Neutrophil (primary cell): ENCODE data around the gene RBBP6.

Source experiments
- H3K27ac ChIP-seq: fragments of 200-600 bp; sonication (generic); 2 replicates; pipeline ENCODE4 v1.5.1; 2016; ENCODE audit warnings: mild to moderate bottlenecking, moderate library complexity
- H3K27me3 ChIP-seq: fragments of 200-600 bp; sonication (generic); 2 replicates; pipeline ENCODE4 v1.6.0; 2016; ENCODE audit warnings: mild to moderate bottlenecking
- H3K36me3 ChIP-seq: fragments of 200-600 bp; sonication (generic); 2 replicates; pipeline ENCODE4 v1.5.1; 2017
- H3K4me1 ChIP-seq, 2 experiments: fragments of 200-600 bp in 1 of 2; sonication (generic) in 1 of 2; 1 replicate in 1 of 2; 2 replicates in 1 of 2; pipeline versions ENCODE4 v1.5.1 to v1.6.1; 2013 to 2016; ENCODE audit warnings: low read depth in 1 of 2, low read length in 1 of 2, mild to moderate bottlenecking in 1 of 2, moderate library complexity in 1 of 2; ENCODE audit not compliant: control insufficient read depth in 1 of 2, insufficient read depth in 1 of 2
- H3K4me3 ChIP-seq, 2 experiments: fragments of 200-600 bp in 1 of 2; sonication (generic) in 1 of 2; 1 replicate in 1 of 2; 2 replicates in 1 of 2; pipeline ENCODE4 v1.5.1; 2013 to 2016; ENCODE audit warnings: low read depth in 1 of 2, low read length in 1 of 2, mild to moderate bottlenecking in 1 of 2, moderate library complexity in 1 of 2
- H3K9me3 ChIP-seq: fragments of 200-600 bp; sonication (generic); 2 replicates; pipeline ENCODE4 v1.5.1; 2016
- TF ChIP-seq, protein P1 (sequence below): fragments of 200-600 bp; sonication (generic); IDR thresholded peaks from 2 replicates; pipeline ENCODE4 v1.5.1; 2016; ENCODE audit warnings: antibody characterized with exemption

Gene RBBP6

DNA sequence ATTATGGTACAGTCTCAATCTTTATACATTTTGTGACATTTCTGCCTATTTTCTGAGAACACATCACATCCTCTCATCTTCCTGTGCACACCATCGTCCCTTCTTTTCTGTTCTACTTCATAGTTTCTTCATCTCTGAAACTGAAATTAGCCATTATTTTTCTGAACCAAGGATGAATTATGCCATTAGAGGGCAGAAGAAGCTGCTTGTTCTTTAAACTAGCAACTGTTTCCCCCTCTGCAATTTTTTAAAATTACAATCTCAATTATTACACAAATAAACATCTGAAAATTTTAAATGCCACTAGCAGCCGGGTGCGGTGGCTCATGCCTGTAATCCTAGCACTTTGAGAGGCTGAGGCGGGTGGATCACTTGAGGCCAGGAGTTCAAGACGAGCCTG, 41.3 kb downstream of the RBBP6 start:
- Histone ChIP-seq H3K4me3 (no peak overlapping the region), H3K4me1 (no peaks in the 10 kb centered on the region), H3K27ac (no peak overlapping the region), H3K9me3 (no peaks in the 10 kb centered on the region), H3K27me3 (no peaks in the 10 kb centered on the region), H3K36me3 (no peaks in the 10 kb centered on the region)
- TF ChIP-seq, protein P1, sequence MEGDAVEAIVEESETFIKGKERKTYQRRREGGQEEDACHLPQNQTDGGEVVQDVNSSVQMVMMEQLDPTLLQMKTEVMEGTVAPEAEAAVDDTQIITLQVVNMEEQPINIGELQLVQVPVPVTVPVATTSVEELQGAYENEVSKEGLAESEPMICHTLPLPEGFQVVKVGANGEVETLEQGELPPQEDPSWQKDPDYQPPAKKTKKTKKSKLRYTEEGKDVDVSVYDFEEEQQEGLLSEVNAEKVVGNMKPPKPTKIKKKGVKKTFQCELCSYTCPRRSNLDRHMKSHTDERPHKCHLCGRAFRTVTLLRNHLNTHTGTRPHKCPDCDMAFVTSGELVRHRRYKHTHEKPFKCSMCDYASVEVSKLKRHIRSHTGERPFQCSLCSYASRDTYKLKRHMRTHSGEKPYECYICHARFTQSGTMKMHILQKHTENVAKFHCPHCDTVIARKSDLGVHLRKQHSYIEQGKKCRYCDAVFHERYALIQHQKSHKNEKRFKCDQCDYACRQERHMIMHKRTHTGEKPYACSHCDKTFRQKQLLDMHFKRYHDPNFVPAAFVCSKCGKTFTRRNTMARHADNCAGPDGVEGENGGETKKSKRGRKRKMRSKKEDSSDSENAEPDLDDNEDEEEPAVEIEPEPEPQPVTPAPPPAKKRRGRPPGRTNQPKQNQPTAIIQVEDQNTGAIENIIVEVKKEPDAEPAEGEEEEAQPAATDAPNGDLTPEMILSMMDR, result no peak

DNA sequence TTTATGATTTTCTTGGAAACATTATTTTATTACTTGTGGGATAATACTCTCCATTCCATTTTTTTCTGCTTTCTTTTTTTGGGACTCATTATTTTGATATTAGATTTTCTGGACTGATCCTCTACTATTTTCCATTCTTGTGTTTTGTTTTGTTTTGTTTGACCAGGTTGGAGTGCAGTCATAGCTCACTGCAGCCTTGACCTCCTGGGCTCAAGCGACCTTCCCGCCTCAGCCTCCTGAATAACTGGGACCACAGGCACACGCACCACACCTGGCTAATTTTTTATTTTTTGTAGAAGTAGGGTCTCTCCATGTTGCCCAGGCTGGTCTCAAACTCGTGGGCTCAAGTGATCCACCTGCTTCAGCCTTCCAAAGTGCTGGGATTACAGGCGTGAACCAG, 44.1 kb downstream of the RBBP6 start:
- no peak overlapping the region for H3K4me3 ChIP-seq
- TF ChIP-seq, protein P1, result no peak
- H3K36me3 ChIP-seq, result no peaks in the 10 kb centered on the region
- H3K27ac ChIP-seq, result no peak overlapping the region
- no peaks in the 10 kb centered on the region for H3K4me1 ChIP-seq
- no peaks in the 10 kb centered on the region for H3K27me3 ChIP-seq
- H3K9me3 ChIP-seq, result no peaks in the 10 kb centered on the region

GRCh38 chr16:24589997-24590396, 50.6 kb downstream of the RBBP6 start:
- no peaks in the 10 kb centered on the region for H3K4me1 ChIP-seq

DNA sequence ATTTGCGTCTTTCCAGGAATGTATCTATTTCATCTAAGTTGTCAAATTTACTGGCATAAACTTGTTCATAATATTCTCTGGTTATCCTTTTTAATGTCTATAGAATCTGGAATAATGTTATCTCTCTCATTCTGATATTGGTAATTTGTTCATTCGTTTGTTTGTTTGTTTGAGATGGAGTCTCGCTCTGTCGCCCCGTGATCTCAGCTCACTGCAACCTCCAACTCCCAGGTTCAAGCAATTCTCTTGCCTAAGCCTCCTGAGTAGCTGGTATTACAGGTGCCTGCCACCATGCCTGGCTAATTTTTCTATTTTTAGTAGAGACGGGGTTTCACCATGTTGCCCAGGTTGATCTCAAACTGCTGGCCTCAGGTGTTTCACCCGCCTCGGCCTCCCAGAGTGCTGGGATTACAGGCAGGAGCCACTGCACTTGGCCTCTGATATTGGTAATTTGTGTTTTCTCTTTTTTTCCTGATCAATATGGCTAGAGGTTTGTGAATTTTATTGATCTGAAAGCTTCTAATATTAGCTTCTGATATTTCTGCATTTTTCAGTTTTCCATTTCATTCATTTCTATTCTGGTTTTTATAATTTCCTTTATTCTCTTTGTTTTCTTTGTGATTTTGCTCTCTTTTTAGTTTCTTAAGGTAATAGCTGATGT, 59.5 kb downstream of the RBBP6 start:
- Histone ChIP-seq H3K36me3 (no peaks in the 10 kb centered on the region), H3K27me3 (peaks cover 23% of the 10 kb centered on the region), H3K27ac (no peak overlapping the region), H3K4me3 (no peak overlapping the region), H3K4me1 (no peaks in the 10 kb centered on the region), H3K9me3 (no peaks in the 10 kb centered on the region)
- TF ChIP-seq, protein P1, result no peak

More at GRCh38 chr16:24589997-24590396, 50.6 kb downstream of the RBBP6 start:
- no peaks in the 10 kb centered on the region for H3K9me3 ChIP-seq
- no peaks in the 10 kb centered on the region for H3K36me3 ChIP-seq
- no peak overlapping the region for H3K4me3 ChIP-seq
- TF ChIP-seq, protein P1, result no peak
- no peak overlapping the region for H3K27ac ChIP-seq
- H3K27me3 ChIP-seq, result no peaks in the 10 kb centered on the region

- Histone ChIP-seq H3K36me3 (no peaks in the 10 kb centered on the region), H3K9me3 (no peaks in the 10 kb centered on the region), H3K4me1 (no peaks in the 10 kb centered on the region), H3K4me3 (no peak overlapping the region), H3K27me3 (peaks cover 60% of the 10 kb centered on the region), H3K27ac (no peak overlapping the region)
- TF ChIP-seq, protein P1, result no peak
These were observed 70.0 kb downstream of the RBBP6 start for GRCh38 chr16:24609417-24609739.
